GM12878 (cell line): ENCODE results near the gene GBA3. TPM values are rescaled to one million over a fixed set of nuclear protein-coding genes. Genes with fewer than 3 reads are reported as not detected.

Experiments
- ATAC-seq: fragments of 200-7000 bp; cut with Tn5 transposase; 3 replicates; pipeline ENCODE4 v1.9.1; 2020; ENCODE audit warnings: mild to moderate bottlenecking, moderate library complexity
- BruUV-seq: library from RNA; stranded (reverse); fragments of 400-500 nt; replicated peaks from 2 replicates; lab custom pipeline; 2021; lab: Mats Ljungman, UMichigan
- CTCF ChIA-PET: fragments of 300-600 bp; sonication (Branson Sonifier 250); formaldehyde crosslinking; extraction: SDS; loops from one replicate; lab custom pipeline; 2021; ENCODE audit warnings: inconsistent platforms; lab: Yijun Ruan, JAX
- POLR2A ChIA-PET: fragments of 350-600 bp; formaldehyde crosslinking; extraction: SDS; loops from one replicate; lab custom pipeline; 2021; ENCODE audit warnings: inconsistent platforms; lab: Charles Lee
- RAD21 ChIA-PET: fragments of 300-600 bp; sonication (Branson Sonifier 250); formaldehyde crosslinking; loops from one replicate; lab custom pipeline; 2023; ENCODE audit warnings: antibody characterized with exemption; ENCODE audit not compliant: unreplicated experiment; lab: Charles Lee
- SMC1A ChIA-PET: fragments of 300-600 bp; sonication (Branson Sonifier 250); formaldehyde crosslinking; loops from one replicate; lab custom pipeline; 2023; ENCODE audit not compliant: unreplicated experiment, uncharacterized antibody; lab: Charles Lee
- DNase-seq: peaks from one replicate; pipeline ENCODE4 v3.0.0-alpha.2; 2011; ENCODE audit warnings: low read depth, low spot score
- FAIRE-seq: peaks from 3 replicates; lab custom pipeline; 2011; peaks lifted over from hg19 to GRCh38; lab: Jason Lieb, UNC
- H2AFZ ChIP-seq: 2 replicates; pipeline ENCODE4 v1.6.0; 2011; ENCODE audit warnings: low read depth, low read length, control low read depth; ENCODE audit not compliant: control insufficient read depth
- H3K27ac ChIP-seq: 2 replicates; pipeline ENCODE4 v1.5.1; 2011; ENCODE audit warnings: control low read depth; ENCODE audit not compliant: control insufficient read depth, insufficient read depth
- H3K27me3 ChIP-seq, 2 experiments: replicated peaks in 1 of 2; 2 replicates each; pipeline versions ENCODE4 v1.6.0 to v1.6.1; 2011; ENCODE audit warnings: low read length in 1 of 2; ENCODE audit not compliant: control insufficient read depth in 2 of 2, insufficient read depth in 2 of 2
- H3K36me3 ChIP-seq, 2 experiments: 2 replicates each; pipeline ENCODE4 v1.5.1; 2011; ENCODE audit warnings: low read length in 1 of 2; ENCODE audit not compliant: control insufficient read depth in 2 of 2, insufficient read depth in 2 of 2
- H3K4me1 ChIP-seq: 2 replicates; pipeline ENCODE4 v1.6.1; 2011; ENCODE audit warnings: mild to moderate bottlenecking, low read length, moderate library complexity, mixed read lengths; ENCODE audit not compliant: control insufficient read depth, insufficient read depth
- H3K4me2 ChIP-seq: 2 replicates; pipeline ENCODE4 v1.6.0; 2011; ENCODE audit warnings: control low read depth; ENCODE audit not compliant: control insufficient read depth, insufficient read depth
- H3K4me3 ChIP-seq: fragments of 200-600 bp; sonication (generic); 2 replicates; pipeline ENCODE4 v1.5.1; 2016
- H3K79me2 ChIP-seq: 2 replicates; pipeline ENCODE4 v1.6.0; 2011; ENCODE audit warnings: low read length; ENCODE audit not compliant: control insufficient read depth, insufficient read depth
- H3K9ac ChIP-seq: 2 replicates; pipeline ENCODE4 v1.8.0; 2011; ENCODE audit warnings: low read length, control low read depth, mixed read lengths; ENCODE audit not compliant: control insufficient read depth, insufficient read depth
- H3K9me3 ChIP-seq: replicated peaks from 3 replicates; pipeline ENCODE4 v1.5.1; 2011; ENCODE audit warnings: mild to moderate bottlenecking, low read length; ENCODE audit not compliant: control insufficient read depth, insufficient read depth
- H4K20me1 ChIP-seq: 2 replicates; pipeline ENCODE4 v1.6.0; 2011; ENCODE audit not compliant: control insufficient read depth, insufficient read depth
- ATF3 ChIP-seq: IDR thresholded peaks from 2 replicates; pipeline ENCODE4 v1.6.1; 2011; ENCODE audit warnings: low read depth, mild to moderate bottlenecking, low read length, moderate library complexity, borderline replicate concordance; ENCODE audit errors: extremely low read depth
- BACH1 ChIP-seq: fragments of 450-650 bp; IDR thresholded peaks from 2 replicates; pipeline ENCODE4 v1.6.1; 2017; ENCODE audit warnings: mild to moderate bottlenecking, borderline replicate concordance
- BMI1 ChIP-seq: fragments of 450-650 bp; IDR thresholded peaks from 2 replicates; pipeline ENCODE4 v1.6.1; 2016; ENCODE audit warnings: mild to moderate bottlenecking, moderate library complexity, borderline replicate concordance
- CUX1 ChIP-seq: IDR thresholded peaks from 2 replicates; pipeline ENCODE4 v1.6.1; 2012; ENCODE audit warnings: improper control_type of control experiment, low read depth, low read length; ENCODE audit not compliant: insufficient replicate concordance
- ELK1 ChIP-seq: IDR thresholded peaks from 2 replicates; pipeline ENCODE4 v1.6.1; 2012; ENCODE audit warnings: low read depth, low read length, improper control_type of control experiment
- FOXM1 ChIP-seq: IDR thresholded peaks from 2 replicates; pipeline ENCODE4 v1.6.1; 2012; ENCODE audit warnings: low read depth, mild to moderate bottlenecking, inconsistent platforms, low read length, moderate library complexity
- GABPA ChIP-seq: IDR thresholded peaks from 2 replicates; pipeline ENCODE4 v1.6.1; 2014; ENCODE audit warnings: antibody characterized with exemption, low read depth, mild to moderate bottlenecking, inconsistent platforms
- HDAC2 ChIP-seq: fragments of 200-600 bp; sonication (generic); IDR thresholded peaks from 2 replicates; pipeline ENCODE4 v1.6.1; 2017
- JUNB ChIP-seq: IDR thresholded peaks from 2 replicates; pipeline ENCODE4 v1.6.1; 2016; ENCODE audit warnings: antibody characterized with exemption, mild to moderate bottlenecking
- MYC ChIP-seq: IDR thresholded peaks from 2 replicates; pipeline ENCODE4 v1.6.1; 2011; ENCODE audit warnings: mild to moderate bottlenecking, low read length, moderate library complexity, inconsistent platforms; ENCODE audit not compliant: insufficient read depth, insufficient replicate concordance, insufficient read length, severe bottlenecking
- NBN ChIP-seq: fragments of 450-650 bp; IDR thresholded peaks from 2 replicates; pipeline ENCODE4 v1.6.1; 2016
- PAX8 ChIP-seq: fragments of 450-650 bp; IDR thresholded peaks from 2 replicates; pipeline ENCODE4 v1.6.1; 2017; ENCODE audit warnings: mild to moderate bottlenecking, moderate library complexity
- SIN3A ChIP-seq: IDR thresholded peaks from 2 replicates; pipeline ENCODE4 v1.6.1; 2012; ENCODE audit warnings: low read depth, low read length, improper control_type of control experiment
- SREBF1 ChIP-seq: IDR thresholded peaks from 2 replicates; pipeline ENCODE4 v1.6.1; 2012; ENCODE audit warnings: mild to moderate bottlenecking, low read length
- SUPT20H ChIP-seq: IDR thresholded peaks from 2 replicates; pipeline ENCODE4 v1.6.1; 2011; ENCODE audit warnings: low read depth, mild to moderate bottlenecking, low read length, moderate library complexity, borderline replicate concordance; ENCODE audit not compliant: control insufficient read depth
- TCF12 ChIP-seq: IDR thresholded peaks from 2 replicates; pipeline ENCODE4 v1.6.1; 2011; ENCODE audit warnings: low read depth, mild to moderate bottlenecking, low read length
- TCF3 ChIP-seq: IDR thresholded peaks from 2 replicates; pipeline ENCODE4 v1.6.1; 2012; ENCODE audit warnings: low read depth, mild to moderate bottlenecking, low read length, borderline replicate concordance; ENCODE audit not compliant: insufficient read depth
- TCF7 ChIP-seq: IDR thresholded peaks from 2 replicates; pipeline ENCODE4 v1.6.1; 2014; ENCODE audit warnings: antibody characterized with exemption, borderline replicate concordance
- USF1 ChIP-seq: IDR thresholded peaks from 2 replicates; pipeline ENCODE4 v1.6.1; 2011; ENCODE audit warnings: borderline replicate concordance, low read depth, mild to moderate bottlenecking, moderate library complexity, mixed read lengths, low read length; ENCODE audit not compliant: insufficient read depth; ENCODE audit errors: extremely low read length
- WGBS: methylation state at CpG from one replicate; pipeline ENCODE4 v1.1.6; 2016; ENCODE audit warnings: low lambda C conversion rate; ENCODE audit not compliant: insufficient replicate concordance, insufficient coverage; ENCODE audit errors: missing lambda C conversion rate; 5-methylcytosine and 5-hydroxymethylcytosine counted together
- in situ Hi-C: fragments of 300-500 bp; cut with MboI; formaldehyde crosslinking; loops from 9 replicates; pipeline ENCODE4 v1.14.3; 2018; ENCODE audit warnings: mixed read lengths
- intact Hi-C: fragments of 100-400 bp; cut with micrococcal nuclease; formaldehyde crosslinking; loops from one replicate; pipeline ENCODE4 v1.14.2; 2022; ENCODE audit not compliant: unreplicated experiment
- polyA plus RNA-seq, 11 experiments: library from polyadenylated mRNA; depleted of rRNA in 4 of 11; unstranded in 6 of 11; stranded (reverse) in 5 of 11; fragments of >200 nt; fragmentation: Nextera tagmentation in 4 of 11; fragmentation: Illumina TruSeq in 1 of 11; extraction: Ambion mirVana in 4 of 11; extraction: Trizol in 1 of 11; gene quantifications; 1 replicate in 1 of 11; 2 replicates in 10 of 11; pipeline versions ENCODE4 v1.2.1 to v1.2.3, GENCODE V29; 2011 to 2016; ENCODE audit warnings: inconsistent platforms in 2 of 11, missing spikeins in 2 of 11, low read depth in 1 of 11
- total RNA-seq, 4 experiments: library from RNA; depleted of rRNA in 3 of 4; stranded (reverse); fragments of >200 nt in 3 of 4; fragmentation: Illumina TruSeq in 1 of 4; extraction: Trizol in 1 of 4; gene quantifications; 2 replicates each; pipeline versions ENCODE4 v1.2.1 to v1.2.3, GENCODE V29; 2013 to 2021

GBA3 gene
- total and polyA plus RNA-seq, 10 of the 15 experiments (the other 5 are each of a cell fraction or from before 2014, with no cell fraction given), result 0.10 to 7.2 (median 0.27) TPM

- 0% methylated on average over 3 of the region's 3 CpGs for WGBS
- Histone ChIP-seq H3K79me2 (no peaks in the 10 kb centered on the region), H3K4me1 (no peaks in the 10 kb centered on the region), H3K4me2 (no peak overlapping the region), H3K9me3 (no peaks in the 10 kb centered on the region), H3K9ac (no peak overlapping the region), H3K27ac (no peak overlapping the region), H3K36me3 (no peaks in the 10 kb centered on the region), H3K27me3 (no peaks in the 10 kb centered on the region), H3K4me3 (no peak overlapping the region), H4K20me1 (no peaks in the 10 kb centered on the region), H2AFZ (no peak overlapping the region)
- in situ Hi-C loops, result no loop called here
- ChIA-PET RAD21 (no interaction called here), POLR2A (no interaction called here), CTCF (interaction anchor here (1.0 kb wide), 1 partner anchor 11 kb away, joined by 3 read pairs; no protein-coding TSS in a partner anchor), SMC1A (interaction anchor here (0.8 to 1.6 kb wide), 7 partner anchors 10 to 265 kb away, joined by 3 to 4 read pairs (median 3); no protein-coding TSS in a partner anchor)
- ATAC-seq, result no peak
- FAIRE-seq, result no peak
- BruUV-seq, result no TSS peak
- intact Hi-C loops, result no loop called here
- no peak for DNase-seq
- TF ChIP-seq JUNB, result no peak
- TF ChIP-seq BACH1, result no peak
- TF ChIP-seq GABPA, result no peak
- no peak for TF ChIP-seq ELK1
- TF ChIP-seq TCF12, result no peak
- TF ChIP-seq FOXM1, result no peak
- TF ChIP-seq ATF3, result no peak
- no peak for TF ChIP-seq SUPT20H
- no peak for TF ChIP-seq TCF7
- no peak for TF ChIP-seq PAX8
- TF ChIP-seq HDAC2, result no peak
- no peak for TF ChIP-seq SREBF1
- TF ChIP-seq CUX1, result no peak
- no peak for TF ChIP-seq SIN3A
- no peak for TF ChIP-seq TCF3
- no peak for TF ChIP-seq USF1
- no peak for TF ChIP-seq NBN
- no peak for TF ChIP-seq MYC
- TF ChIP-seq BMI1, result no peak
Measured at GRCh38 chr4:22653752-22654151, 39.0 kb upstream of the GBA3 start.
